D721Med (cell line): ENCODE data around the gene ARHGAP26.

ENCODE experiments used
- DNase-seq: peaks from one replicate; pipeline ENCODE4 v3.0.0; 2011; ENCODE audit warnings: low spot score; ENCODE audit not compliant: insufficient read length
- FAIRE-seq: peaks from 2 replicates; lab custom pipeline; 2011; peaks lifted over from hg19 to GRCh38; lab: Jason Lieb, UNC
- TF ChIP-seq, protein P1 (sequence below): IDR thresholded peaks from 2 replicates; pipeline ENCODE4 v1.5.1; 2012; ENCODE audit warnings: mild to moderate bottlenecking, control low read depth; ENCODE audit not compliant: insufficient read depth; ENCODE audit errors: missing control alignments

Gene ARHGAP26

DNA sequence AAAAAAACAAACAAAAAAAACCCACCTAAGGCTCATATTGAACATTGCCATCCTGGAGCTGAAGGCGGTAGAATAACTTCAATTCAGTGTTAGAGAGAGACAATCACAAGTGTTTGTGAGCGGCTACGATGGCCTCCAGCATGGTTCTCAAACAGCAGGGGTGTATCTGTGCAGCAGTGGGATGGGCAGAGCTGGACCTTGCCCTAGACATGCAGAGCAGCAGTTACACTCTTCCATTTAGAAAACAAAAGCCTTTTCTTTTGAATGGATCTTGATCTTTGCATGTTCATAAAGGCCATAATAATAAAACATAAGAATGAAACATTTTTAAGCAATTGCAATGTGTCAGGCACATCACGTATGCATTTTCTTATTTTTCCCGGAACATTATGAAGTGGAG is 50.3 kb downstream of the ARHGAP26 start:
- DNase-seq: no peak
- TF ChIP-seq, protein P1, sequence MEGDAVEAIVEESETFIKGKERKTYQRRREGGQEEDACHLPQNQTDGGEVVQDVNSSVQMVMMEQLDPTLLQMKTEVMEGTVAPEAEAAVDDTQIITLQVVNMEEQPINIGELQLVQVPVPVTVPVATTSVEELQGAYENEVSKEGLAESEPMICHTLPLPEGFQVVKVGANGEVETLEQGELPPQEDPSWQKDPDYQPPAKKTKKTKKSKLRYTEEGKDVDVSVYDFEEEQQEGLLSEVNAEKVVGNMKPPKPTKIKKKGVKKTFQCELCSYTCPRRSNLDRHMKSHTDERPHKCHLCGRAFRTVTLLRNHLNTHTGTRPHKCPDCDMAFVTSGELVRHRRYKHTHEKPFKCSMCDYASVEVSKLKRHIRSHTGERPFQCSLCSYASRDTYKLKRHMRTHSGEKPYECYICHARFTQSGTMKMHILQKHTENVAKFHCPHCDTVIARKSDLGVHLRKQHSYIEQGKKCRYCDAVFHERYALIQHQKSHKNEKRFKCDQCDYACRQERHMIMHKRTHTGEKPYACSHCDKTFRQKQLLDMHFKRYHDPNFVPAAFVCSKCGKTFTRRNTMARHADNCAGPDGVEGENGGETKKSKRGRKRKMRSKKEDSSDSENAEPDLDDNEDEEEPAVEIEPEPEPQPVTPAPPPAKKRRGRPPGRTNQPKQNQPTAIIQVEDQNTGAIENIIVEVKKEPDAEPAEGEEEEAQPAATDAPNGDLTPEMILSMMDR: no peak
- FAIRE-seq: no peak

DNA sequence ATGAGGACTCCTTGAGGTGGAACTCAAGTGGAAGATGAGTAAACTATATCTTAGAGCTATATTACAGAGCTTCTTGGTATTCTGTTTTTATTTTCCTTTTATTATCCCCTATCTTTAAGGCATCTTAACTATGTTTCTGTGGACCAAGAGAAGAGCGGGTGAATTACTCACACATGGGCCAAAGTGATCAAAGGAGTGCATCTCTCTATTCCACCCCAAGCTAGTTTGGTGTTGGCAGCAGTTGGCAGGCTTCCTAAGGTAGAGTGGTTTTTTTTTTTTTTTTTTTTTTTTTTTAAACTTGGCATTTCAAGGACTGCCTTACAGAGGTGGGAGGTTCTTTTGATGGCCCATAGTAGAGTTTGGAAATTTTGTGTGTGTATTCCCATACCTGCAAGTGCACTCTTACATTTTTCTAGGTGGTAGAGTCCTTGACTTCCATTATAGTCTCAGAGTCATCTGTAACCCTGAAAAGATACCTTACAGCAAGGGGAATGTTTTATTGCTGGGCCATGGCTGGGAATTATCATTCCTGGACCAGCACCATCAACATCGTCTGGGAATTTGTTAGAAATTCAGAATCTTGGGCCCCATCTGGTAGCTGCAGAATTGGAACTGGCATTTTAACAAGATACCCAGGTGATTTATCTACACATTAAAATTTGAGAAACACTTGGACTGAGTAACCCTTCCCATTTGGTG is 51.0 kb downstream of the ARHGAP26 start:
- FAIRE-seq: no peak
- no peak for DNase-seq
- TF ChIP-seq, protein P1: no peak

DNA sequence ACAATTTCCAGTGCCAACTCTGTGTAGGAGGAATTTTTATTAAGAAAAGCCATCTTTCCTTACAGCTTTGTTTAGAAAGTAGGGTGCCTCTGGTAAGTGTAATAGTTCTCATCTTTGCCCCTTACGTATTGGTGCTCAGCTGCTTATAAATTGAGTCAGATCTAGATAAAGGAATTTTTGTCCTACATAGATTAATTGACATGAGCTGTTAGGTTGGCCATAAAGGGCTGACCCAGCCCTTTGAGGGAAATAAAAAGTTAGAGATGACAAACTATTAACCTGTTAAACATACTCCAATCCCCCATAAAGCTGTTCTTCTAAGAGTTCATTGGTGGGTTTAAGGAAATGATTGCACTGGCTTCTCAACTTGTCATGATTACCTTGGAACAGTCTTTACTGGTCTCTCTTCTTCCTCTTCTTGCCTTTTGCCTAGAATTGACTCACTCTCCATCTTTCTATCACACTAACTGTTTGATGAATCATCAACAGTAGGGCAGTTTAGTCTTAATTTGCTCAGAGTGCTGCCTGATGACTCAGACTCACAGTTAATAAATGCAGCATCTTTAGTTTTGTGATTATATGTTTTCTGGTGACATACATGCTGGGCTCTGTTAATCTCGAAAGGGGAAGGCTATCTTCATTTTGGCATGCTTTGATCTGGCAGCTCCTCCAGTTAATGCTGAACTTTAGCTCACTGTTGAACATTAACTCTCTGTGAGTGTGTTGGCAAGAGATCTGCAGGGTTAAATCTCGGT is 51.7 kb downstream of the ARHGAP26 start:
- no peak for FAIRE-seq
- TF ChIP-seq, protein P1: no peak
- no peak for DNase-seq

DNA sequence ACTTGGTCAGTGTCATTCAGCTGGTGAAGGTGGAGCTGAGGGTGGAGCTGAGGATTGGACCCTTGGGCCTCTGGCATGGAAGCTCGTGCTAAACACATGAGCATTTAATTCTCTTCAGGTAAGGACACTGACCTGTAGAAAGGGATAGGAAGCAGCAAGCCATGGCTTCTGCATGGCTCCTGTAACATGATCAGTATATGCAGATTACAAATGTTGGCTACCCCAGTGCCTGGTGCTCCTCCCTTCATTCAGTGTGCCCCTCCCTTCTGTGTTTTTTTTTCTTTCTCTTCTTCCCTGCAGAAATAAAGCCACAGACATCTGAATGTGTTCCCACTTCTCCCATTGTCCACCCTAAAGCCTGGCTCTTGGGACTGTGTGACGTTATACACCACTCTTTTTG is 52.9 kb downstream of the ARHGAP26 start:
- FAIRE-seq (no peak), DNase-seq (no peak)

DNA sequence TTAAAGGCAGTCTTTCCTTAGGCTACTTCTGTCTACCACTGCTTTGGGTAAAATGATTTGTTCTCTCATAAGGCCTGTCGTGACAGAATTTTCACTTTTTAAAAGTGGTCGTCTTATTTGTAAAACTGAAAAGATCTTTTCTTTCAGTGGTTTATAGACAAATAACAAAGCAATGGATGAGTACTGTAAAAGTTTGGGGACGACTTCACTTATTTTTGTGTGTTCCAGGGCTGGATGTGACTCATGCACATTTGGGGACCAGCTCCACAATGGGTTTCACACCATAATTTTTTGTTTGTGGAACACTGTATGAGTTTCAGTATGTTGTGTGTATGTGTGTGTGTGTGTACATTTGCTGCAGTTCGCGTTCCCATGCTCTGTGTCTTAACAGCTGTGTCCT is 53.6 kb downstream of the ARHGAP26 start:
- TF ChIP-seq, protein P1: no peak
- FAIRE-seq: no peak
- no peak for DNase-seq

More for the DNA sequence above, 52.9 kb downstream of the ARHGAP26 start:
- TF ChIP-seq, protein P1: no peak

DNA sequence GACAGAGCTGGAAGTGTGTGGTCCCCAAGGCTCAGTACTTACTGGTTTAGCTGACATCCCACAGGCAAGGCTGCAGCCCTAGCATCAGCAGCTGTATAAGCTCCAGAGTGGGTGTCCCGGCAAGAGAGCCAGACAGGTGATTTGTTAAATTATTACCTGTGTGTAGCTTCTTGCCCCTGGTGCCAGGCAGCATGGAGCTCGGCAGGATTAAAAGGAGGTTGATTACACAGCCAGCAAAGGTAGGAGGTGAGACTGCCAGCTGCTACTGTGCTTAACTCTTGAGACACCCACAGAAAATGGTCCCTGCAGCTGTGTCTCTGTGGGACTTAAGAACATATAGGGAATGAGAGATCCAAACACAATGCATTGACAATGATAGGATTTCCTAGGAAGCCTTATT is 54.2 kb downstream of the ARHGAP26 start:
- no peak for FAIRE-seq
- no peak for DNase-seq
- TF ChIP-seq, protein P1: no peak
